Measurements from ENCODE around the gene SIGLEC10. TPM values are rescaled to one million over a fixed set of nuclear protein-coding genes. Genes with fewer than 3 reads are reported as not detected.

Gene SIGLEC10
- total and polyA plus RNA-seq, 2 experiments from 2014 or later: 0.47 TPM; not detected in 1

GRCh38 chr19:51372649-51373504 is 44.6 kb downstream of the SIGLEC10 start, which contains the start of gene NKG7 (continued):
- TF ChIP-seq ZNF462 (CRISPR knock-in tag; IDR thresholded peaks at IDR 0.05) (no peak), ETS1 (IDR thresholded peaks at IDR 0.05) (no peak), NANOG (IDR thresholded peaks at IDR 0.05; ENCODE audit: borderline replicate concordance) (no peak), POLR2AphosphoS5 (IDR thresholded peaks at IDR 0.05; ENCODE audit: low read depth) (no peak), JUNB (IDR thresholded peaks at IDR 0.05; ENCODE audit: unreplicated experiment) (no peak)

DNA sequence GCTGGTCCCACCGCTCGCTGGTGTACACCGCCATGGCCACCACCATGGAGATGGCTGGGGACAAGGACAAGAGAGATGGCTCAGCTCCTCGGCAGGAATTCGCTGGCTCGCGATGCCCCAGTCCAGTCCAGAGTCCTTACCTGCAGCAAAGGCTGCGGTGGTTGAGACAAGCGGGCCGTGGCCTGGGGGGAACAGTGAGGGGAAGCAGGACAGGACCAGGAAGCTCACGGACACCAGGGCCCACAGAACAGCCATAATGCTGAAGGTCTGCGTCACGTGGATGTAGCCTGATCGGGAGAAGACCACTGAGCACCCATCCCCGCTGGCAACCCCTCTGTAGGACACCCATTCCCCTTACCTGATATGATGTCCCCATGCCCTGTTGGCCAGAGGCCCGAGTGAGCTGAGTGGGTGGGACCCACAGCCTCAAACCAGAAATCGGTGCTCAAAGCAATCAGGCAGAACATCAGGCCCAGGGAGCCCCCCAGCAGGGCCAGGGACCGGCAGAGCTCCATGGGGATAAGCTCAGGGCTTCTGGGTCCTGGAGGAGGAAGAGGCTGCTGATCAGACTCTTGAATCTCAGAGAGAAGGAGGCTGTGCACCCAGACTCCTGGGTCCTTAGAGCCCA is 45.3 kb downstream of the SIGLEC10 start:
- Histone ChIP-seq H3K27me3 (ENCODE audit: insufficient read depth) (no peaks in the 10 kb centered on the region), H3K9me2 (ENCODE audit: insufficient read depth) (0 out of 2 replicates have a peak, but pooled peaks cover 2% of the 10 kb centered on the region), H3K36me3 (ENCODE audit: insufficient read depth) (no peaks in the 10 kb centered on the region), H3F3A (replicated peaks; ENCODE audit: low read depth) (no peaks in the 10 kb centered on the region; the same call in 1 of the 2 replicates), H3K4me3 (no peak overlapping the region), H2AFZ (no peak overlapping the region), H3K4me2 (no peak overlapping the region), H3K27ac (ENCODE audit: low read depth) (no peak overlapping the region), H4K20me1 (replicated peaks; ENCODE audit: insufficient read depth) (no peaks in the 10 kb centered on the region), H3K4me1 (ENCODE audit: insufficient read depth) (peaks cover 7% of the 10 kb centered on the region; the same call in 1 of the 2 replicates), H3K79me2 (replicated peaks; ENCODE audit: insufficient read depth) (no peaks in the 10 kb centered on the region)
- DNase-seq (ENCODE audit: low spot score) (no peak), ATAC-seq (no peak)
- Mint-ChIP-seq H3K27ac (no peak overlapping the region), H3K4me1 (peaks cover 7% of the 10 kb centered on the region), H3K27me3 (ENCODE audit: insufficient read depth, low read depth, poor library complexity) (peaks cover 16% of the 10 kb centered on the region), H3K9me3 (no peaks in the 10 kb centered on the region; the same call in 1 of the 3 replicates), H3K4me3 (no peak overlapping the region), H3K36me3 (ENCODE audit: low read depth) (no peaks in the 10 kb centered on the region)
- TF ChIP-seq REST (IDR thresholded peaks at IDR 0.05; ENCODE audit: unreplicated experiment) (no peak), ZNF114 (CRISPR knock-in tag; IDR thresholded peaks at IDR 0.05) (no peak), STAT1 (IDR thresholded peaks at IDR 0.05; ENCODE audit: unreplicated experiment) (no peak), EZH2 (IDR thresholded peaks at IDR 0.05; ENCODE audit: low read depth, unreplicated experiment) (no peak), NANOG (IDR thresholded peaks at IDR 0.05; ENCODE audit: borderline replicate concordance) (no peak), ZNF331 (CRISPR knock-in tag; IDR thresholded peaks at IDR 0.05; ENCODE audit: low read depth) (no peak), EZH2phosphoT487 (IDR thresholded peaks at IDR 0.05; ENCODE audit: unreplicated experiment) (no peak), CREB1 (CRISPR knock-in tag; IDR thresholded peaks at IDR 0.05; ENCODE audit: low read depth) (no peak), JUNB (IDR thresholded peaks at IDR 0.05; ENCODE audit: unreplicated experiment) (no peak)
